Right atrium auricular region (tissue), 2 donors: Measurements from ENCODE around the gene HERC2. TPM values are rescaled to one million over a fixed set of nuclear protein-coding genes. Genes with fewer than 3 reads are reported as not detected.

Experiments
- DNase-seq: peaks from one replicate; pipeline ENCODE4 v3.0.0-alpha.2; 2019; ENCODE audit warnings: low spot score
- H3K27ac ChIP-seq, 2 donors: fragments of 200-600 bp; sonication (generic); 1 replicate in 1 of 2; 2 replicates in 1 of 2; pipeline ENCODE4 v1.5.1; 2016 to 2019
- H3K27me3 ChIP-seq, 2 donors: fragments of 200-600 bp; sonication (generic); one replicate each; pipeline versions ENCODE4 v1.5.1 to v1.6.0; 2017 to 2019
- H3K36me3 ChIP-seq: fragments of 200-600 bp; sonication (generic); one replicate; pipeline ENCODE4 v1.5.1; 2016
- H3K4me1 ChIP-seq, 2 donors: fragments of 200-600 bp; sonication (generic); one replicate each; pipeline versions ENCODE4 v1.5.1 to v1.6.0; 2017 to 2019
- H3K4me3 ChIP-seq, 2 donors: fragments of 200-600 bp; sonication (generic); 1 replicate in 1 of 2; 2 replicates in 1 of 2; pipeline ENCODE4 v1.5.1; 2017 to 2019; ENCODE audit warnings: mild to moderate bottlenecking in 1 of 2, moderate library complexity in 1 of 2
- H3K9me3 ChIP-seq, 2 donors: fragments of 200-600 bp; sonication (generic); one replicate each; pipeline ENCODE4 v1.5.1; 2019
- CTCF ChIP-seq, 2 donors: fragments of 200-600 bp; sonication (generic); IDR thresholded peaks; one replicate each; pipeline ENCODE4 v1.5.1; 2019; ENCODE audit warnings: antibody characterized with exemption in 2 of 2
- total RNA-seq, 2 donors: library from RNA; depleted of rRNA; stranded (reverse); fragments of >200 nt; gene quantifications; one replicate each; pipeline ENCODE4 v1.1.0, GENCODE V29; 2016

The HERC2 gene
- total RNA-seq, 2 donors from 2014 or later = 50.8 to 62.4 TPM

GRCh38 chr15:28094732-28095521 is 227.1 kb downstream of the HERC2 start:
- Histone ChIP-seq H3K4me3 (peak overlapping the region; percentile 37 to 54), H3K27ac (peak overlapping the region; percentile 64 to 70), H3K4me1 (peaks cover 0 to 48% of the 10 kb centered on the region in 2 donors), H3K27me3 (no peaks in the 10 kb centered on the region), H3K9me3 (peaks cover 0 to 11% of the 10 kb centered on the region in 2 donors), H3K36me3 (no peaks in the 10 kb centered on the region)
- peak; percentile 58 for DNase-seq
- no peak for TF ChIP-seq CTCF (IDR thresholded peaks at IDR 0.05)

- DNase-seq = peak; percentile 44
- Histone ChIP-seq H3K9me3 (peaks cover 0 to 11% of the 10 kb centered on the region in 2 donors), H3K27ac (no peak overlapping the region), H3K4me1 (peaks cover 0 to 40% of the 10 kb centered on the region in 2 donors), H3K27me3 (no peaks in the 10 kb centered on the region), H3K36me3 (no peaks in the 10 kb centered on the region), H3K4me3 (peak overlapping the region in 1 of 2 donors; percentile 54)
- TF ChIP-seq CTCF (IDR thresholded peaks at IDR 0.05) = no peak
These were observed 228.0 kb downstream of the HERC2 start for GRCh38 chr15:28093752-28094535.

- no peak for TF ChIP-seq CTCF (IDR thresholded peaks at IDR 0.05)
- peaks cover 0 to 21% of the 10 kb centered on the region in 2 donors for H3K4me1 ChIP-seq
- no peak for DNase-seq
- H3K9me3 ChIP-seq = peaks cover 0 to 11% of the 10 kb centered on the region in 2 donors
- H3K4me3 ChIP-seq = no peak overlapping the region
- H3K27ac ChIP-seq = no peak overlapping the region
- H3K27me3 ChIP-seq = no peaks in the 10 kb centered on the region
- H3K36me3 ChIP-seq = no peaks in the 10 kb centered on the region
These were observed 230.7 kb downstream of the HERC2 start for GRCh38 chr15:28091313-28091712.

GRCh38 chr15:28086175-28086703 is 235.7 kb downstream of the HERC2 start:
- no peaks in the 10 kb centered on the region for H3K27me3 ChIP-seq
- no peak overlapping the region for H3K4me3 ChIP-seq
- peaks cover 0 to 5% of the 10 kb centered on the region in 2 donors for H3K4me1 ChIP-seq
- H3K27ac ChIP-seq = no peak overlapping the region
- no peaks in the 10 kb centered on the region for H3K36me3 ChIP-seq
- TF ChIP-seq CTCF (IDR thresholded peaks at IDR 0.05) = peak; percentile 59 to 84
- H3K9me3 ChIP-seq = peaks cover 0 to 7% of the 10 kb centered on the region in 2 donors
- peak; percentile 66 for DNase-seq

- Histone ChIP-seq H3K4me1 (peaks cover 0 to 5% of the 10 kb centered on the region in 2 donors), H3K27me3 (no peaks in the 10 kb centered on the region), H3K9me3 (peaks cover 0 to 3% of the 10 kb centered on the region in 2 donors), H3K36me3 (no peaks in the 10 kb centered on the region), H3K27ac (no peak overlapping the region), H3K4me3 (no peak overlapping the region)
- DNase-seq = peak; percentile 7
- TF ChIP-seq CTCF (IDR thresholded peaks at IDR 0.05) = no peak
These were observed 236.3 kb downstream of the HERC2 start for GRCh38 chr15:28085489-28086174.
